HFFc6 (cell line): Measurements from ENCODE around the gene DZIP3. TPM values are rescaled to one million over a fixed set of nuclear protein-coding genes. Genes with fewer than 3 reads are reported as not detected.

Experiments
- DNase-seq: peaks from one replicate; pipeline ENCODE4 v3.0.0-alpha.2; 2018
- H3K27ac Mint-ChIP-seq: 2 replicates; pipeline ENCODE4 v1.8.0; 2020; ENCODE audit warnings: mild to moderate bottlenecking, mixed read lengths
- H3K27me3 Mint-ChIP-seq: 2 replicates; pipeline ENCODE4 v1.8.0; 2021; ENCODE audit warnings: mild to moderate bottlenecking, moderate library complexity, mixed read lengths; ENCODE audit not compliant: insufficient read depth
- H3K36me3 Mint-ChIP-seq: 2 replicates; pipeline ENCODE4 v1.8.0; 2021; ENCODE audit warnings: low read depth, mixed read lengths
- H3K4me1 Mint-ChIP-seq: 2 replicates; pipeline ENCODE4 v1.8.0; 2020; ENCODE audit warnings: low read depth, mixed read lengths
- H3K4me3 Mint-ChIP-seq: 2 replicates; pipeline ENCODE4 v1.8.0; 2020; ENCODE audit warnings: mild to moderate bottlenecking, moderate library complexity, mixed read lengths
- H3K9me3 Mint-ChIP-seq: 2 replicates; pipeline ENCODE4 v1.8.0; 2020; ENCODE audit warnings: mild to moderate bottlenecking, mixed read lengths
- CTCF ChIP-seq: fragments of 200-600 bp; sonication (generic); IDR thresholded peaks from 2 replicates; pipeline ENCODE4 v1.5.0; 2021; ENCODE audit warnings: antibody characterized with exemption, mild to moderate bottlenecking
- total RNA-seq, 6 experiments: library from RNA; stranded (reverse); fragmentation: NEBNext Ultra II Directional; extraction: Animal tissue kit (Norgen Biotek cat#: 25700); gene quantifications; 2 replicates in 1 of 6; 3 replicates in 5 of 6; pipeline ENCODE4 v1.2.3, GENCODE V29; 2021

DZIP3 gene
- total RNA-seq, 6 experiments from 2014 or later: 9.0 to 13.1 (median 11.9) TPM

GRCh38 chr3:108719178-108719806 is 129.8 kb downstream of the DZIP3 start:
- peaks cover 4% of the 10 kb centered on the region; the same call in 1 of the 2 replicates for H3K27me3 Mint-ChIP-seq
- DNase-seq: no peak
- no peak overlapping the region for H3K4me3 Mint-ChIP-seq
- H3K36me3 Mint-ChIP-seq: no peaks in the 10 kb centered on the region
- no peak overlapping the region for H3K27ac Mint-ChIP-seq
- no peaks in the 10 kb centered on the region; the same call in 1 of the 2 replicates for H3K4me1 Mint-ChIP-seq
- H3K9me3 Mint-ChIP-seq: no peaks in the 10 kb centered on the region
- TF ChIP-seq CTCF: no peak

- H3K27ac Mint-ChIP-seq: no peak overlapping the region
- H3K9me3 Mint-ChIP-seq: peaks cover 10% of the 10 kb centered on the region
- TF ChIP-seq CTCF: no peak
- H3K27me3 Mint-ChIP-seq: peaks cover 2% of the 10 kb centered on the region; the same call in 1 of the 2 replicates
- no peaks in the 10 kb centered on the region for H3K36me3 Mint-ChIP-seq
- H3K4me1 Mint-ChIP-seq: no peaks in the 10 kb centered on the region; the same call in 1 of the 2 replicates
- no peak for DNase-seq
- H3K4me3 Mint-ChIP-seq: no peak overlapping the region
Observed at GRCh38 chr3:108722724-108723123, 133.2 kb downstream of the DZIP3 start.

- Mint-ChIP-seq H3K9me3 (peaks cover 10% of the 10 kb centered on the region), H3K27me3 (peaks cover 2% of the 10 kb centered on the region; the same call in 1 of the 2 replicates), H3K4me1 (no peaks in the 10 kb centered on the region; the same call in 1 of the 2 replicates), H3K4me3 (no peak overlapping the region; the same call in 1 of the 2 replicates), H3K27ac (no peak overlapping the region), H3K36me3 (no peaks in the 10 kb centered on the region)
- TF ChIP-seq CTCF: no peak
- no peak for DNase-seq
Observed at GRCh38 chr3:108724101-108724500, 134.6 kb downstream of the DZIP3 start.

GRCh38 chr3:108728105-108728504 is 138.6 kb downstream of the DZIP3 start:
- no peaks in the 10 kb centered on the region; the same call in 1 of the 2 replicates for H3K27me3 Mint-ChIP-seq
- peaks cover 10% of the 10 kb centered on the region for H3K9me3 Mint-ChIP-seq
- H3K4me3 Mint-ChIP-seq: no peak overlapping the region
- DNase-seq: no peak
- no peaks in the 10 kb centered on the region for H3K36me3 Mint-ChIP-seq
- no peak overlapping the region for H3K27ac Mint-ChIP-seq
- no peak for TF ChIP-seq CTCF
- no peaks in the 10 kb centered on the region for H3K4me1 Mint-ChIP-seq

- no peak overlapping the region for H3K4me3 Mint-ChIP-seq
- peaks cover 10% of the 10 kb centered on the region for H3K9me3 Mint-ChIP-seq
- DNase-seq: no peak
- no peaks in the 10 kb centered on the region for H3K36me3 Mint-ChIP-seq
- H3K4me1 Mint-ChIP-seq: no peaks in the 10 kb centered on the region
- no peak for TF ChIP-seq CTCF
- peaks cover 1% of the 10 kb centered on the region; the same call in 1 of the 2 replicates for H3K27me3 Mint-ChIP-seq
- H3K27ac Mint-ChIP-seq: no peak overlapping the region
Observed at GRCh38 chr3:108728934-108729333, 139.4 kb downstream of the DZIP3 start.
